Progenitor cell of endocrine pancreas (in vitro differentiated cells): ENCODE results near the gene GPBP1L1. TPM values are rescaled to one million over a fixed set of nuclear protein-coding genes. Genes with fewer than 3 reads are reported as not detected.
A peak's percentile ranks its signal among the peaks of the same experiment; 100 is the strongest.

Experiments used
- DNase-seq: peaks from one replicate; pipeline ENCODE4 v3.0.0; 2021; ENCODE audit warnings: low spot score; ENCODE audit not compliant: unreplicated experiment
- H3K27ac Mint-ChIP-seq: 2 replicates; pipeline ENCODE4 v1.8.0; 2021; ENCODE audit warnings: mild to moderate bottlenecking, moderate library complexity, mixed read lengths
- H3K27me3 Mint-ChIP-seq: 2 replicates; pipeline ENCODE4 v1.8.0; 2021; ENCODE audit warnings: mixed read lengths
- H3K36me3 Mint-ChIP-seq: 2 replicates; pipeline ENCODE4 v1.8.0; 2022; ENCODE audit warnings: mixed read lengths; ENCODE audit not compliant: insufficient read depth
- H3K4me1 Mint-ChIP-seq: 2 replicates; pipeline ENCODE4 v1.8.0; 2021; ENCODE audit warnings: low read depth, mixed read lengths
- H3K4me3 Mint-ChIP-seq: 2 replicates; pipeline ENCODE4 v1.8.0; 2021; ENCODE audit warnings: low read depth, mild to moderate bottlenecking, moderate library complexity, mixed read lengths
- H3K9me3 Mint-ChIP-seq: 2 replicates; pipeline ENCODE4 v1.8.0; 2021; ENCODE audit warnings: low read depth, mixed read lengths
- CTCF ChIP-seq: fragments of 200-600 bp; sonication (generic); IDR thresholded peaks from one replicate; pipeline ENCODE4 v1.5.0; 2021; ENCODE audit warnings: antibody characterized with exemption, mild to moderate bottlenecking; ENCODE audit not compliant: unreplicated experiment
- total RNA-seq: library from RNA; stranded (reverse); gene quantifications from 2 replicates; pipeline ENCODE4 v1.2.1, GENCODE V29; 2021

Gene GPBP1L1
- total RNA-seq, 1 donor from 2014 or later, result 153 TPM

DNA sequence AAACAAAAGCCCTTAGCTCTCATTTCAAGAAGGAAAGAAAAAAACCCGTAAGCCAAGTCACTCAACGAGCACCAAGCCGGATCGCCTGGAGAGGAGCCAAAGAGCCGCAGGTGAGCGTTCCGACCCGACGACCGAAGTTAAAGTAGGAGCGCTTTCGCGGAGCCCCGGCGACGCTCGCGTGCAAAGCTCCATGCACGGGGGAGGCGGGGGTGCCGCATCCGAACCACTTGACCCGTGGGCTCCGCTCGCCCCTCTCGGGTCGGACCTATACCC is 382 bp downstream of the GPBP1L1 start:
- Mint-ChIP-seq H3K27me3 (no peaks in the 10 kb centered on the region), H3K9me3 (no peaks in the 10 kb centered on the region), H3K36me3 (peaks cover under 1% of the 10 kb centered on the region), H3K27ac (peak overlapping the region; percentile 100), H3K4me1 (peaks cover 35% of the 10 kb centered on the region), H3K4me3 (peak overlapping the region; percentile 99)
- peak; percentile 42 for TF ChIP-seq CTCF
- DNase-seq, result peak; percentile 19

GRCh38 chr1:45685308-45686014 is 872 bp downstream of the GPBP1L1 start:
- peaks cover 40% of the 10 kb centered on the region for H3K4me1 Mint-ChIP-seq
- H3K4me3 Mint-ChIP-seq, result peak overlapping the region; percentile 99
- no peaks in the 10 kb centered on the region for H3K36me3 Mint-ChIP-seq
- H3K27ac Mint-ChIP-seq, result peak overlapping the region; percentile 100
- no peak for TF ChIP-seq CTCF
- H3K9me3 Mint-ChIP-seq, result no peaks in the 10 kb centered on the region
- no peaks in the 10 kb centered on the region for H3K27me3 Mint-ChIP-seq
- no peak for DNase-seq

GRCh38 chr1:45684402-45684801 is 1.9 kb downstream of the GPBP1L1 start:
- no peaks in the 10 kb centered on the region for H3K36me3 Mint-ChIP-seq
- no peak for DNase-seq
- H3K27ac Mint-ChIP-seq, result peak overlapping the region; percentile 100
- no peaks in the 10 kb centered on the region for H3K27me3 Mint-ChIP-seq
- no peak for TF ChIP-seq CTCF
- peaks cover 41% of the 10 kb centered on the region for H3K4me1 Mint-ChIP-seq
- no peaks in the 10 kb centered on the region for H3K9me3 Mint-ChIP-seq
- peak overlapping the region; percentile 99 for H3K4me3 Mint-ChIP-seq

GRCh38 chr1:45682942-45683341 is 3.4 kb downstream of the GPBP1L1 start:
- no peak overlapping the region for H3K27ac Mint-ChIP-seq
- DNase-seq, result no peak
- H3K27me3 Mint-ChIP-seq, result no peaks in the 10 kb centered on the region
- peak overlapping the region; percentile 37 for H3K4me3 Mint-ChIP-seq
- H3K9me3 Mint-ChIP-seq, result no peaks in the 10 kb centered on the region
- no peaks in the 10 kb centered on the region for H3K36me3 Mint-ChIP-seq
- no peak for TF ChIP-seq CTCF
- peaks cover 48% of the 10 kb centered on the region for H3K4me1 Mint-ChIP-seq

GRCh38 chr1:45679123-45679522 is 7.2 kb downstream of the GPBP1L1 start:
- Mint-ChIP-seq H3K27ac (no peak overlapping the region), H3K4me3 (no peak overlapping the region), H3K9me3 (no peaks in the 10 kb centered on the region), H3K27me3 (no peaks in the 10 kb centered on the region), H3K4me1 (peaks cover 51% of the 10 kb centered on the region), H3K36me3 (no peaks in the 10 kb centered on the region)
- DNase-seq, result no peak
- TF ChIP-seq CTCF, result no peak
